ENCODE measurements around the gene PPIE.

DNA sequence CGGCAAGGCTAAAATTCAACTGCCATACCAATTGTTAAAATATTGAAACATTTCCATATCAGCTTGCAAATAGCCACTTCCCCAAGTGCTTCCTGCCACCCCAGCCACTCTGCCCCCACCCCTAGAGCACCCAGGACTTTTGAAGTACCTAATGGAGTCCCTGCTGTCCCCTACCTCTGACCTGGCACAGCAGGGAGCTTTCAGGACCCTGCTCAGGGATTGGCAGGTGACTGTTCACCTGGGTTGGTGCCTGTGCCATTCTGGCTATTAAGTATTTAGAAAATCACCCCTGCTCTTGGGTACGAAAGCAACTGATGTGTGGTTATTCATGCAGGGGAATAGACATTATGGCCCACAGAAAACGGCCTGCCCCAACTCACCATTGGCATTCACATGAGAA, 38.3 kb upstream of the PPIE start:
- TF ChIP-seq, protein P1, sequence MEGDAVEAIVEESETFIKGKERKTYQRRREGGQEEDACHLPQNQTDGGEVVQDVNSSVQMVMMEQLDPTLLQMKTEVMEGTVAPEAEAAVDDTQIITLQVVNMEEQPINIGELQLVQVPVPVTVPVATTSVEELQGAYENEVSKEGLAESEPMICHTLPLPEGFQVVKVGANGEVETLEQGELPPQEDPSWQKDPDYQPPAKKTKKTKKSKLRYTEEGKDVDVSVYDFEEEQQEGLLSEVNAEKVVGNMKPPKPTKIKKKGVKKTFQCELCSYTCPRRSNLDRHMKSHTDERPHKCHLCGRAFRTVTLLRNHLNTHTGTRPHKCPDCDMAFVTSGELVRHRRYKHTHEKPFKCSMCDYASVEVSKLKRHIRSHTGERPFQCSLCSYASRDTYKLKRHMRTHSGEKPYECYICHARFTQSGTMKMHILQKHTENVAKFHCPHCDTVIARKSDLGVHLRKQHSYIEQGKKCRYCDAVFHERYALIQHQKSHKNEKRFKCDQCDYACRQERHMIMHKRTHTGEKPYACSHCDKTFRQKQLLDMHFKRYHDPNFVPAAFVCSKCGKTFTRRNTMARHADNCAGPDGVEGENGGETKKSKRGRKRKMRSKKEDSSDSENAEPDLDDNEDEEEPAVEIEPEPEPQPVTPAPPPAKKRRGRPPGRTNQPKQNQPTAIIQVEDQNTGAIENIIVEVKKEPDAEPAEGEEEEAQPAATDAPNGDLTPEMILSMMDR (conservative IDR thresholded peaks at IDR 0.05; ENCODE audit: low read depth, low read length): no peak
- TF ChIP-seq MAFK (IDR thresholded peaks at IDR 0.05; ENCODE audit: low read depth, low read length): no peak
- no peak for TF ChIP-seq POLR2A (IDR thresholded peaks at IDR 0.05; ENCODE audit: low read depth, low read length)
- no peak for TF ChIP-seq CHD1 (IDR thresholded peaks at IDR 0.05; ENCODE audit: low read depth, low read length)
- no peak for TF ChIP-seq CEBPB (IDR thresholded peaks at IDR 0.05; ENCODE audit: low read depth, low read length)
- no peak for TF ChIP-seq RCOR1 (IDR thresholded peaks at IDR 0.05; ENCODE audit: insufficient replicate concordance, low read length)
- no peak for TF ChIP-seq MXI1 (IDR thresholded peaks at IDR 0.05; ENCODE audit: borderline replicate concordance, low read depth, low read length)
- TF ChIP-seq MAZ (IDR thresholded peaks at IDR 0.05; ENCODE audit: borderline replicate concordance, low read depth, low read length): no peak
- no peak for TF ChIP-seq SMC3 (IDR thresholded peaks at IDR 0.05; ENCODE audit: low read depth, low read length)
- TF ChIP-seq RFX5 (IDR thresholded peaks at IDR 0.05; ENCODE audit: low read depth, low read length): no peak
- no peak for TF ChIP-seq RAD21 (IDR thresholded peaks at IDR 0.05; ENCODE audit: low read length)
- TF ChIP-seq, protein P2, sequence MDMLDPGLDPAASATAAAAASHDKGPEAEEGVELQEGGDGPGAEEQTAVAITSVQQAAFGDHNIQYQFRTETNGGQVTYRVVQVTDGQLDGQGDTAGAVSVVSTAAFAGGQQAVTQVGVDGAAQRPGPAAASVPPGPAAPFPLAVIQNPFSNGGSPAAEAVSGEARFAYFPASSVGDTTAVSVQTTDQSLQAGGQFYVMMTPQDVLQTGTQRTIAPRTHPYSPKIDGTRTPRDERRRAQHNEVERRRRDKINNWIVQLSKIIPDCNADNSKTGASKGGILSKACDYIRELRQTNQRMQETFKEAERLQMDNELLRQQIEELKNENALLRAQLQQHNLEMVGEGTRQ (IDR thresholded peaks at IDR 0.05; ENCODE audit: low read depth, low read length): no peak

All from IMR-90 (cell line).